IMR-90 (cell line): ENCODE measurements around the gene SIGLEC7. TPM values are rescaled to one million over a fixed set of nuclear protein-coding genes. Genes with fewer than 3 reads are reported as not detected.

Experiments
- ATAC-seq: fragments of 200-7000 bp; cut with Tn5 transposase; 2 replicates; pipeline ENCODE4 v1.9.1; 2020; ENCODE audit warnings: low read depth, mild to moderate bottlenecking, moderate library complexity
- Bru-seq: library from RNA; stranded (reverse); fragments of 400-500 nt; gene quantifications from one replicate; lab custom pipeline; 2021; lab: Mats Ljungman, UMichigan
- BruChase-seq, 2 experiments: library from RNA; stranded (reverse); fragments of 400-500 nt; gene quantifications; one replicate each; lab custom pipeline; 2021; lab: Mats Ljungman, UMichigan
- BruUV-seq: library from RNA; stranded (reverse); fragments of 400-500 nt; replicated peaks from 2 replicates; lab custom pipeline; 2021; lab: Mats Ljungman, UMichigan
- CTCF ChIA-PET: fragments of 300-600 bp; formaldehyde crosslinking; extraction: SDS; loops from one replicate; lab custom pipeline; 2021; ENCODE audit warnings: antibody characterized with exemption; lab: Yijun Ruan, JAX
- POLR2A ChIA-PET: fragments of 300-600 bp; sonication (Branson Sonifier 250); formaldehyde crosslinking; loops from one replicate; lab custom pipeline; 2022; ENCODE audit warnings: antibody characterized with exemption; ENCODE audit not compliant: unreplicated experiment; lab: Charles Lee
- DNase-seq: peaks from one replicate; pipeline ENCODE4 v3.0.0; 2013
- H2AFZ ChIP-seq: replicated peaks from 2 replicates; pipeline ENCODE3; 2013; ENCODE audit warnings: low read length, mild to moderate bottlenecking; ENCODE audit not compliant: poor library complexity
- H2AK5ac ChIP-seq: 2 replicates; pipeline ENCODE4 v1.6.1; 2013; ENCODE audit warnings: low read depth, low read length, inconsistent platforms
- H2AK9ac ChIP-seq: replicated peaks from 2 replicates; pipeline ENCODE3; 2013; ENCODE audit warnings: mild to moderate bottlenecking, low read depth, low read length, moderate library complexity; ENCODE audit not compliant: poor library complexity
- H2BK120ac ChIP-seq: 2 replicates; pipeline ENCODE4 v1.6.1; 2013; ENCODE audit warnings: low read depth, low read length, inconsistent platforms
- H2BK15ac ChIP-seq: 3 replicates; pipeline ENCODE4 v1.6.1; 2013; ENCODE audit warnings: low read depth, low read length, inconsistent platforms
- H2BK20ac ChIP-seq: 2 replicates; pipeline ENCODE4 v1.6.1; 2013; ENCODE audit warnings: low read depth, mild to moderate bottlenecking, inconsistent platforms, low read length, moderate library complexity
- H2BK5ac ChIP-seq: 2 replicates; pipeline ENCODE4 v1.6.1; 2013; ENCODE audit warnings: mild to moderate bottlenecking, low read depth, low read length, inconsistent platforms; ENCODE audit not compliant: poor library complexity, severe bottlenecking
- H3K14ac ChIP-seq: replicated peaks from 2 replicates; pipeline ENCODE4 v1.6.1; 2013; ENCODE audit warnings: low read depth, low read length, inconsistent platforms
- H3K18ac ChIP-seq: 2 replicates; pipeline ENCODE4 v1.6.1; 2013; ENCODE audit warnings: low read depth, low read length, control low read depth
- H3K23ac ChIP-seq: 2 replicates; pipeline ENCODE4 v1.6.1; 2013; ENCODE audit warnings: low read depth, low read length, inconsistent platforms
- H3K27ac ChIP-seq: 2 replicates; pipeline ENCODE4 v1.5.1; 2013; ENCODE audit warnings: mild to moderate bottlenecking, control low read depth, low read length; ENCODE audit not compliant: insufficient read depth
- H3K27me3 ChIP-seq: 2 replicates; pipeline ENCODE4 v1.6.1; 2013; ENCODE audit warnings: low read length; ENCODE audit not compliant: control insufficient read depth, insufficient read depth
- H3K36me3 ChIP-seq: 2 replicates; pipeline ENCODE4 v1.6.1; 2013; ENCODE audit warnings: low read length, mixed read lengths; ENCODE audit not compliant: control insufficient read depth, insufficient read depth
- H3K4ac ChIP-seq: 2 replicates; pipeline ENCODE4 v1.6.1; 2013; ENCODE audit warnings: low read depth, low read length, inconsistent platforms
- H3K4me1 ChIP-seq: 2 replicates; pipeline ENCODE4 v1.6.1; 2013; ENCODE audit warnings: low read length, mixed read lengths; ENCODE audit not compliant: control insufficient read depth, insufficient read depth
- H3K4me2 ChIP-seq: 2 replicates; pipeline ENCODE4 v1.6.1; 2013; ENCODE audit warnings: low read depth, mild to moderate bottlenecking, control low read depth, low read length, moderate library complexity
- H3K4me3 ChIP-seq: 2 replicates; pipeline ENCODE4 v1.5.1; 2013; ENCODE audit warnings: low read depth, mild to moderate bottlenecking, control low read depth, low read length, moderate library complexity; ENCODE audit not compliant: insufficient read depth
- H3K56ac ChIP-seq: 2 replicates; pipeline ENCODE4 v1.6.1; 2013; ENCODE audit warnings: low read length, inconsistent platforms; ENCODE audit not compliant: insufficient read depth; ENCODE audit errors: extremely low read depth
- H3K79me1 ChIP-seq, 2 experiments: 2 replicates each; pipeline ENCODE4 v1.6.1; 2013; ENCODE audit warnings: low read length in 2 of 2, inconsistent platforms in 1 of 2, low read depth in 1 of 2
- H3K9ac ChIP-seq: 2 replicates; pipeline ENCODE4 v1.6.1; 2013; ENCODE audit warnings: low read depth, low read length, control low read depth
- H3K9me1 ChIP-seq: 2 replicates; pipeline ENCODE4 v1.6.1; 2013; ENCODE audit warnings: low read length, inconsistent platforms; ENCODE audit not compliant: insufficient read depth
- H3K9me3 ChIP-seq: 2 replicates; pipeline ENCODE4 v1.6.1; 2013; ENCODE audit warnings: low read length; ENCODE audit not compliant: control insufficient read depth, insufficient read depth
- H4K20me1 ChIP-seq: 2 replicates; pipeline ENCODE4 v1.6.1; 2013; ENCODE audit warnings: low read length, inconsistent platforms; ENCODE audit not compliant: insufficient read depth
- H4K5ac ChIP-seq: 2 replicates; pipeline ENCODE4 v1.6.1; 2013; ENCODE audit warnings: mild to moderate bottlenecking, low read depth, low read length, control low read depth
- H4K8ac ChIP-seq, 2 experiments: 2 replicates each; pipeline ENCODE4 v1.6.1; 2013; ENCODE audit warnings: low read depth in 2 of 2, low read length in 2 of 2, control low read depth in 1 of 2, inconsistent platforms in 1 of 2
- H4K91ac ChIP-seq: 2 replicates; pipeline ENCODE4 v1.6.1; 2013; ENCODE audit warnings: low read depth, low read length, inconsistent platforms; ENCODE audit not compliant: insufficient read depth
- BHLHE40 ChIP-seq: fragments of 150-350 bp; IDR thresholded peaks from 2 replicates; pipeline ENCODE4 v1.6.1; 2016; ENCODE audit warnings: mild to moderate bottlenecking, low read depth, low read length
- CEBPB ChIP-seq: IDR thresholded peaks from 2 replicates; pipeline ENCODE4 v1.6.1; 2012; ENCODE audit warnings: low read depth, low read length, improper control_type of control experiment
- CHD1 ChIP-seq: IDR thresholded peaks from 2 replicates; pipeline ENCODE4 v1.6.1; 2012; ENCODE audit warnings: low read depth, low read length, improper control_type of control experiment
- FOS ChIP-seq: fragments of 150-350 bp; IDR thresholded peaks from 2 replicates; pipeline ENCODE4 v1.6.1; 2016; ENCODE audit warnings: low read depth, low read length
- MAFK ChIP-seq: IDR thresholded peaks from 2 replicates; pipeline ENCODE4 v1.6.1; 2012; ENCODE audit warnings: low read depth, low read length, improper control_type of control experiment
- MAZ ChIP-seq: IDR thresholded peaks from 2 replicates; pipeline ENCODE4 v1.6.1; 2012; ENCODE audit warnings: low read depth, mild to moderate bottlenecking, low read length, improper control_type of control experiment, moderate library complexity, borderline replicate concordance
- MXI1 ChIP-seq: IDR thresholded peaks from 2 replicates; pipeline ENCODE4 v1.6.1; 2012; ENCODE audit warnings: low read depth, mild to moderate bottlenecking, low read length, moderate library complexity, borderline replicate concordance
- NFE2L2 ChIP-seq: fragments of 150-350 bp; IDR thresholded peaks from 2 replicates; pipeline ENCODE4 v1.6.1; 2016; ENCODE audit warnings: low read depth, mild to moderate bottlenecking, low read length
- POLR2A ChIP-seq: IDR thresholded peaks from 2 replicates; pipeline ENCODE4 v1.6.1; 2012; ENCODE audit warnings: mild to moderate bottlenecking, low read depth, low read length
- RAD21 ChIP-seq: IDR thresholded peaks from 2 replicates; pipeline ENCODE4 v1.6.1; 2012; ENCODE audit warnings: low read length, improper control_type of control experiment
- RCOR1 ChIP-seq: IDR thresholded peaks from 2 replicates; pipeline ENCODE4 v1.6.1; 2012; ENCODE audit warnings: mild to moderate bottlenecking, low read length, improper control_type of control experiment; ENCODE audit not compliant: insufficient replicate concordance
- RFX5 ChIP-seq: IDR thresholded peaks from 2 replicates; pipeline ENCODE4 v1.8.0; 2012; ENCODE audit warnings: low read depth, mild to moderate bottlenecking, low read length, moderate library complexity
- SMC3 ChIP-seq: fragments of 150-350 bp; IDR thresholded peaks from 2 replicates; pipeline ENCODE4 v1.6.1; 2016; ENCODE audit warnings: low read depth, mild to moderate bottlenecking, antibody characterized with exemption, low read length, moderate library complexity
- WGBS, 2 experiments: methylation state at CpG; one replicate each; pipeline versions ENCODE4 v1.1.5 to v1.1.7; 2013; ENCODE audit warnings: missing lambda C conversion rate in 2 of 2; ENCODE audit not compliant: insufficient read length in 1 of 2; ENCODE audit errors: extremely low coverage in 2 of 2; 5-methylcytosine and 5-hydroxymethylcytosine counted together
- dilution Hi-C: fragments of 300-500 bp; cut with HindIII; formaldehyde crosslinking; loops from one replicate; pipeline ENCODE4 v1.14.3; 2018; ENCODE audit warnings: low sequenced_read_pairs; ENCODE audit not compliant: unreplicated experiment
- in situ Hi-C: fragments of 300-500 bp; cut with MboI; formaldehyde crosslinking; loops from 3 replicates; pipeline ENCODE4 v1.14.3; 2019; ENCODE audit warnings: low sequenced_read_pairs, inconsistent platforms, mixed read lengths
- intact Hi-C: fragments of 100-400 bp; cut with micrococcal nuclease; formaldehyde crosslinking; loops from 2 replicates; pipeline ENCODE4 v1.10.0; 2022
- long read RNA-seq: library from polyadenylated mRNA; unstranded; transcript quantifications from one replicate; pipeline ENCODE4 v2.0.0, GENCODE V29; 2021; ENCODE audit not compliant: unreplicated experiment
- polyA plus RNA-seq, 3 experiments: library from polyadenylated mRNA; depleted of rRNA; stranded (reverse); fragments of >200 nt; gene quantifications; 2 replicates each; pipeline ENCODE4 v1.2.3, GENCODE V29; 2012; ENCODE audit warnings: low replicate concordance in 1 of 3
- total RNA-seq: library from RNA; depleted of rRNA; stranded (reverse); fragments of >200 nt; gene quantifications from 2 replicates; pipeline ENCODE4 v1.2.3, GENCODE V29; 2012; rRNA removed
- TF ChIP-seq, protein P1 (sequence below): conservative IDR thresholded peaks from 2 replicates; pipeline ENCODE4 v1.5.1; 2012; ENCODE audit warnings: mild to moderate bottlenecking, low read depth, low read length, improper control_type of control experiment
- TF ChIP-seq, protein P2 (sequence below): fragments of 150-350 bp; IDR thresholded peaks from 2 replicates; pipeline ENCODE4 v1.6.1; 2017; ENCODE audit warnings: mild to moderate bottlenecking, antibody characterized with exemption, low read length, low read depth
- TF ChIP-seq, protein P3 (sequence below): fragments of 150-350 bp; IDR thresholded peaks from 2 replicates; pipeline ENCODE4 v1.6.1; 2016; ENCODE audit warnings: low read depth, mild to moderate bottlenecking, low read length, moderate library complexity, borderline replicate concordance

The SIGLEC7 gene
- total RNA-seq (not detected in 2 replicates), polyA plus RNA-seq (2012; rRNA removed) (not detected in 2 replicates), Bru-seq, nascent RNA (not detected), BruChase-seq, experiment 1, labeled RNA remaining after a 6-hour chase (not detected), BruChase-seq, experiment 2, labeled RNA remaining after a 2-hour chase (not detected)
- polyA plus RNA-seq (2012; cell fraction: cytosol; rRNA removed), result not detected in 2 replicates
- not detected in 2 replicates for polyA plus RNA-seq (2012; cell fraction: nucleus; rRNA removed; ENCODE audit: low replicate concordance)
- long read RNA-seq, result 0 reads

DNA sequence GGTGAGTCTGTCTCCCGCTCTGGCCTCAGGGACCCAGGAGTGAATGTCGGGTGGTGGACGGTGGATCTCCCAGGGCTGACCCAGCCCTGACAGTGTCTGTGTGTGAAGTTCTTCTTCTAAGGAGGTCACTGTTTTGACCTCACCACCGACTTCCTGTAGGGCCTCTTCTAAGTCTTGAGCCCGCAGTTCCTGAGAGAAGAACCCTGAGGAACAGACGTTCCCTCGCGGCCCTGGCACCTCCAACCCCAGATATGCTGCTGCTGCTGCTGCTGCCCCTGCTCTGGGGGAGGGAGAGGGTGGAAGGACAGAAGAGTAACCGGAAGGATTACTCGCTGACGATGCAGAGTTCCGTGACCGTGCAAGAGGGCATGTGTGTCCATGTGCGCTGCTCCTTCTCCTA, at the start of gene SIGLEC7:
Gene SIGLEC7, plus strand, starts transcription at position 183 of the 400 bp plus-strand sequence. Its CDS starts 69 bp downstream, at position 252.
- H3K79me1 ChIP-seq, result no peaks in the 10 kb centered on the region
- DNase-seq (no peak), ATAC-seq (no peak)
- no CpG with 5 or more reads among the region's 14 CpGs for WGBS, 2 experiments
- no peak within 1 kb of the TSS for H3K4me2 ChIP-seq
- H3K4me1 ChIP-seq, result no peaks in the 10 kb centered on the region
- H4K5ac ChIP-seq, result no peak within 1 kb of the TSS
- no peaks in the 10 kb centered on the region for H4K20me1 ChIP-seq
- POLR2A ChIA-PET, result no interaction called here
- no peak for TF ChIP-seq MXI1
- TF ChIP-seq NFE2L2, result no peak
- TF ChIP-seq, protein P1, sequence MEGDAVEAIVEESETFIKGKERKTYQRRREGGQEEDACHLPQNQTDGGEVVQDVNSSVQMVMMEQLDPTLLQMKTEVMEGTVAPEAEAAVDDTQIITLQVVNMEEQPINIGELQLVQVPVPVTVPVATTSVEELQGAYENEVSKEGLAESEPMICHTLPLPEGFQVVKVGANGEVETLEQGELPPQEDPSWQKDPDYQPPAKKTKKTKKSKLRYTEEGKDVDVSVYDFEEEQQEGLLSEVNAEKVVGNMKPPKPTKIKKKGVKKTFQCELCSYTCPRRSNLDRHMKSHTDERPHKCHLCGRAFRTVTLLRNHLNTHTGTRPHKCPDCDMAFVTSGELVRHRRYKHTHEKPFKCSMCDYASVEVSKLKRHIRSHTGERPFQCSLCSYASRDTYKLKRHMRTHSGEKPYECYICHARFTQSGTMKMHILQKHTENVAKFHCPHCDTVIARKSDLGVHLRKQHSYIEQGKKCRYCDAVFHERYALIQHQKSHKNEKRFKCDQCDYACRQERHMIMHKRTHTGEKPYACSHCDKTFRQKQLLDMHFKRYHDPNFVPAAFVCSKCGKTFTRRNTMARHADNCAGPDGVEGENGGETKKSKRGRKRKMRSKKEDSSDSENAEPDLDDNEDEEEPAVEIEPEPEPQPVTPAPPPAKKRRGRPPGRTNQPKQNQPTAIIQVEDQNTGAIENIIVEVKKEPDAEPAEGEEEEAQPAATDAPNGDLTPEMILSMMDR, result no peak
- no peak for TF ChIP-seq POLR2A
- no peak for TF ChIP-seq SMC3
- no peak for TF ChIP-seq BHLHE40
- TF ChIP-seq RFX5, result no peak
- TF ChIP-seq RCOR1, result no peak
- no peak for TF ChIP-seq CEBPB
- TF ChIP-seq CHD1, result no peak
- TF ChIP-seq RAD21, result no peak
- TF ChIP-seq MAFK, result no peak
- TF ChIP-seq FOS, result no peak
- TF ChIP-seq MAZ, result no peak
- TF ChIP-seq, protein P2, sequence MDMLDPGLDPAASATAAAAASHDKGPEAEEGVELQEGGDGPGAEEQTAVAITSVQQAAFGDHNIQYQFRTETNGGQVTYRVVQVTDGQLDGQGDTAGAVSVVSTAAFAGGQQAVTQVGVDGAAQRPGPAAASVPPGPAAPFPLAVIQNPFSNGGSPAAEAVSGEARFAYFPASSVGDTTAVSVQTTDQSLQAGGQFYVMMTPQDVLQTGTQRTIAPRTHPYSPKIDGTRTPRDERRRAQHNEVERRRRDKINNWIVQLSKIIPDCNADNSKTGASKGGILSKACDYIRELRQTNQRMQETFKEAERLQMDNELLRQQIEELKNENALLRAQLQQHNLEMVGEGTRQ, result no peak
- TF ChIP-seq, protein P3, sequence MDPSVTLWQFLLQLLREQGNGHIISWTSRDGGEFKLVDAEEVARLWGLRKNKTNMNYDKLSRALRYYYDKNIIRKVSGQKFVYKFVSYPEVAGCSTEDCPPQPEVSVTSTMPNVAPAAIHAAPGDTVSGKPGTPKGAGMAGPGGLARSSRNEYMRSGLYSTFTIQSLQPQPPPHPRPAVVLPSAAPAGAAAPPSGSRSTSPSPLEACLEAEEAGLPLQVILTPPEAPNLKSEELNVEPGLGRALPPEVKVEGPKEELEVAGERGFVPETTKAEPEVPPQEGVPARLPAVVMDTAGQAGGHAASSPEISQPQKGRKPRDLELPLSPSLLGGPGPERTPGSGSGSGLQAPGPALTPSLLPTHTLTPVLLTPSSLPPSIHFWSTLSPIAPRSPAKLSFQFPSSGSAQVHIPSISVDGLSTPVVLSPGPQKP, result no peak
- CTCF ChIA-PET, result no interaction called here
- dilution Hi-C loops, result no loop called here
- peaks cover 7% of the 10 kb centered on the region for H3K27me3 ChIP-seq
- no peak within 1 kb of the TSS for H2AFZ ChIP-seq
- intact Hi-C loops, result no loop called here
- H3K14ac ChIP-seq, result no peak within 1 kb of the TSS
- no peak within 1 kb of the TSS for H3K27ac ChIP-seq
- H3K56ac ChIP-seq, result no peak within 1 kb of the TSS
- no TSS peak for BruUV-seq
- no peak within 1 kb of the TSS for H4K91ac ChIP-seq
- H2BK20ac ChIP-seq, result no peak within 1 kb of the TSS
- no peak within 1 kb of the TSS for H3K9ac ChIP-seq
- H4K8ac ChIP-seq, result no peak within 1 kb of the TSS
- H3K23ac ChIP-seq, result no peak within 1 kb of the TSS
- in situ Hi-C loops, result no loop called here
- H3K4me3 ChIP-seq, result no peak within 1 kb of the TSS
- no peak within 1 kb of the TSS for H3K18ac ChIP-seq
- no peak within 1 kb of the TSS for H2BK5ac ChIP-seq
- H2BK120ac ChIP-seq, result no peak within 1 kb of the TSS
- H3K9me3 ChIP-seq, result no peaks in the 10 kb centered on the region
- no peak within 1 kb of the TSS for H2AK9ac ChIP-seq
- no peak within 1 kb of the TSS for H2BK15ac ChIP-seq
- H2AK5ac ChIP-seq, result no peak within 1 kb of the TSS
- no peaks in the 10 kb centered on the region for H3K9me1 ChIP-seq
- no peak within 1 kb of the TSS for H3K4ac ChIP-seq
- H3K36me3 ChIP-seq, result no peaks in the 10 kb centered on the region
